GM23248 (cell line): ENCODE data around the gene CFAP90. TPM values are rescaled to one million over a fixed set of nuclear protein-coding genes. Genes with fewer than 3 reads are reported as not detected.
A peak's percentile ranks its signal among the peaks of the same experiment; 100 is the strongest.

ENCODE experiments used
- DNase-seq: peaks from one replicate; pipeline ENCODE4 v3.0.0-alpha.2; 2015
- H2AFZ ChIP-seq: fragments of 200-600 bp; sonication (generic); 2 replicates; pipeline ENCODE4 v1.6.1; 2016; ENCODE audit warnings: antibody characterized with exemption
- H3F3A ChIP-seq: fragments of 200-600 bp; sonication (generic); 2 replicates; pipeline ENCODE4 v1.6.1; 2016; ENCODE audit warnings: mild to moderate bottlenecking, antibody characterized with exemption, mixed run types; ENCODE audit not compliant: insufficient read depth
- H3K27ac ChIP-seq: fragments of 200-600 bp; sonication (generic); 2 replicates; pipeline ENCODE4 v1.5.1; 2016; ENCODE audit warnings: mild to moderate bottlenecking
- H3K27me3 ChIP-seq: fragments of 200-600 bp; sonication (generic); replicated peaks from 2 replicates; pipeline ENCODE4 v1.6.1; 2016; ENCODE audit warnings: mild to moderate bottlenecking; ENCODE audit not compliant: insufficient read depth
- H3K36me3 ChIP-seq: fragments of 200-600 bp; sonication (generic); 2 replicates; pipeline ENCODE4 v1.6.1; 2016; ENCODE audit warnings: low read depth, mild to moderate bottlenecking
- H3K4me1 ChIP-seq: fragments of 200-600 bp; sonication (generic); 2 replicates; pipeline ENCODE4 v1.6.1; 2016; ENCODE audit warnings: mild to moderate bottlenecking; ENCODE audit not compliant: insufficient read depth
- H3K4me2 ChIP-seq: fragments of 200-600 bp; sonication (generic); one replicate; pipeline ENCODE4 v1.6.1; 2016; ENCODE audit warnings: mild to moderate bottlenecking; ENCODE audit not compliant: unreplicated experiment
- H3K4me3 ChIP-seq: fragments of 200-600 bp; sonication (generic); 2 replicates; pipeline ENCODE4 v1.5.1; 2016; ENCODE audit warnings: mild to moderate bottlenecking
- H3K79me2 ChIP-seq: fragments of 200-600 bp; sonication (generic); 2 replicates; pipeline ENCODE4 v1.6.1; 2016; ENCODE audit warnings: mild to moderate bottlenecking; ENCODE audit not compliant: insufficient read depth
- H3K9ac ChIP-seq: fragments of 200-600 bp; sonication (generic); 2 replicates; pipeline ENCODE4 v1.6.1; 2016; ENCODE audit warnings: mild to moderate bottlenecking
- H3K9me2 ChIP-seq: fragments of 200-600 bp; sonication (generic); 2 replicates; pipeline ENCODE4 v1.6.1; 2016; ENCODE audit warnings: mixed run types, mild to moderate bottlenecking, moderate library complexity; ENCODE audit not compliant: insufficient read depth
- H3K9me3 ChIP-seq: fragments of 200-600 bp; sonication (generic); one replicate; pipeline ENCODE4 v1.6.1; 2017; ENCODE audit warnings: low read depth
- H4K20me1 ChIP-seq: fragments of 200-600 bp; sonication (generic); 2 replicates; pipeline ENCODE4 v1.6.0; 2016; ENCODE audit not compliant: insufficient read depth
- EZH2 ChIP-seq: fragments of 200-600 bp; sonication (generic); IDR thresholded peaks from 2 replicates; pipeline ENCODE4 v1.6.1; 2018; ENCODE audit warnings: antibody characterized with exemption, mild to moderate bottlenecking; ENCODE audit not compliant: insufficient read depth, poor library complexity, severe bottlenecking
- EZH2phosphoT487 ChIP-seq: fragments of 200-600 bp; sonication (generic); IDR thresholded peaks from 2 replicates; pipeline ENCODE4 v1.6.1; 2018; ENCODE audit warnings: antibody characterized with exemption, moderate library complexity, mild to moderate bottlenecking, low read depth; ENCODE audit not compliant: insufficient read depth
- WGBS, 2 experiments: methylation state at CpG; one replicate each; pipeline ENCODE4 v1.1.6; 2015 to 2017; ENCODE audit warnings: low lambda C conversion rate in 2 of 2, low coverage in 1 of 2; ENCODE audit errors: missing lambda C conversion rate in 2 of 2; 5-methylcytosine and 5-hydroxymethylcytosine counted together
- in situ Hi-C: fragments of 300-500 bp; cut with MboI; formaldehyde crosslinking; loops from 2 replicates; pipeline ENCODE4 v1.15.0; 2020
- polyA plus RNA-seq: library from polyadenylated mRNA; unstranded; fragments of >200 nt; fragmentation: Nextera tagmentation; extraction: Ambion mirVana; gene quantifications from 2 replicates; pipeline ENCODE4 v1.2.1, GENCODE V29; 2016
- total RNA-seq: library from RNA; depleted of rRNA; stranded (reverse); fragments of >200 nt; shearing (Covaris generic); gene quantifications from 2 replicates; pipeline ENCODE4 v1.2.3, GENCODE V29; 2014; rRNA removed

The CFAP90 gene
- total RNA-seq (0.32 TPM in 1 of 2 replicates, not detected in the other), polyA plus RNA-seq (0.10 and 0.19 TPM in 2 replicates)

- H3K79me2 ChIP-seq = no peaks in the 10 kb centered on the region
- H2AFZ ChIP-seq = peak within 1 kb of the TSS; percentile 39; the same call in 1 of the 2 replicates
- H3K27ac ChIP-seq = no peak within 1 kb of the TSS
- TF ChIP-seq EZH2 (no peak), EZH2phosphoT487 (no peak)
- no peak within 1 kb of the TSS for H3K9ac ChIP-seq
- H3K4me2 ChIP-seq = peak within 1 kb of the TSS; percentile 41
- H3K27me3 ChIP-seq = peaks cover 20% of the 10 kb centered on the region
- H3K9me3 ChIP-seq = no peaks in the 10 kb centered on the region
- no peaks in the 10 kb centered on the region for H3K36me3 ChIP-seq
- peak within 1 kb of the TSS; percentile 64 for H3K4me3 ChIP-seq
- in situ Hi-C loops = no loop called here
- H4K20me1 ChIP-seq = no peaks in the 10 kb centered on the region
- H3F3A ChIP-seq = no peaks in the 10 kb centered on the region
- no peaks in the 10 kb centered on the region for H3K4me1 ChIP-seq
- DNase-seq = peak; percentile 64
- H3K9me2 ChIP-seq = no peaks in the 10 kb centered on the region
- 4 to 5% methylated on average over 20 to 51 of the region's 76 CpGs for WGBS, 2 experiments
These were observed at the start of gene CFAP90 for GRCh38 chr5:7850395-7851239. CFAP90 (minus strand) TSS chr5:7851133; CDS start chr5:7851021, 112 bp downstream.

DNA sequence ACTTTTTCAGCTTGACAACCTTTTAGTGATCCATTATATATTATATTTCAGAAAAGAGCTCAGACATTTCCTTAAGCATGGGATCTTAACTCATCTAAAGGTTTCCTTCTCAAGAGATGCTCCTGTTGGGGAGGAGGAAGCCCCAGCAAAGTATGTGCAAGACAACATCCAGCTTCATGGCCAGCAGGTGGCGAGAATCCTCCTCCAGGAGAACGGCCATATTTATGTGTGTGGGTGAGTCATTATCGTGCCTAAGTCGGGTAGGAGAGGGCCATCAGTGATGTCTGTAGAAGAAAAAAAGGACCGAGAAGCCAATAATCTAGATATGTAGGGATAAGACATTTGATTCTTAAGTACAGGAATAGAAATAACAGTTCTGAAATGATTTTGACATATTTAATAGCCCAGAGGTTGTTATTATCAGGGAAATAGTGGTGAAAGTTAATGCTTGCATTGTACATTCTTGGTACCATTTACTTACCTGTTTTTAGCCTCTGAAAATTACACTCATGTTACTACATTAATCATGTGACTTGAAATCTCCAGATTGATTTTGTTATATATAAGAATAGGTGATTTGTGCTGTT, 46.2 kb upstream of the CFAP90 start:
- H3K9me2 ChIP-seq = no peaks in the 10 kb centered on the region
- H3K4me2 ChIP-seq = no peak overlapping the region
- no peaks in the 10 kb centered on the region for H3K79me2 ChIP-seq
- no peak overlapping the region for H3K27ac ChIP-seq
- no peak overlapping the region for H2AFZ ChIP-seq
- H3F3A ChIP-seq = 0 out of 2 replicates have a peak, but pooled peaks cover 4% of the 10 kb centered on the region
- TF ChIP-seq EZH2phosphoT487 = no peak
- no peak for TF ChIP-seq EZH2
- H4K20me1 ChIP-seq = no peaks in the 10 kb centered on the region
- no peaks in the 10 kb centered on the region for H3K4me1 ChIP-seq
- in situ Hi-C loops = no loop called here
- no peak overlapping the region for H3K9ac ChIP-seq
- no peaks in the 10 kb centered on the region for H3K9me3 ChIP-seq
- DNase-seq = peak; percentile 65
- H3K36me3 ChIP-seq = peaks cover 60% of the 10 kb centered on the region
- no peak overlapping the region for H3K4me3 ChIP-seq
- no peaks in the 10 kb centered on the region for H3K27me3 ChIP-seq
- WGBS, 2 experiments = 62 to 66% methylated on average over 5 of the region's 5 CpGs

DNA sequence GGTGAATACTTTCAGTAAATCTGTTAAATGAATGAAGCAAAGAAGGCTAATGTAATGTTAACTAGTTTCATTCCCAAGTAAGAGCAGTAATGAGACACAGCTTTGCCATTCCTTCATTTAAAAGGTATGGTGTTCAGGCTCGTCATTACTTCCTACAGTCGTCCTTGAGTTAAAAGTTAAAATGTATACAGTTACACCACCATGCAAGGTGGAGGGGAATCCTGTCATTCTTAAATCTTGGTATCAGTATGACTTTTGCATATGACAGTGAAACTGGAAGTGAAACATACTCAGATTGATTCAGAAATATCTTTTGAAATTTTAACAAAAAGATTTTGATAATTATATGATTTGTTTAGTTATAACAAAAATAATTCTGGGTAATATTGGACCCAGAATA, 43.9 kb upstream of the CFAP90 start:
- no peak for TF ChIP-seq EZH2
- no peak for TF ChIP-seq EZH2phosphoT487
- no peaks in the 10 kb centered on the region for H3K27me3 ChIP-seq
- H4K20me1 ChIP-seq = no peaks in the 10 kb centered on the region
- no peak overlapping the region for H3K27ac ChIP-seq
- no peak overlapping the region for H2AFZ ChIP-seq
- no peak overlapping the region for H3K4me3 ChIP-seq
- H3K4me2 ChIP-seq = no peak overlapping the region
- H3K9ac ChIP-seq = no peak overlapping the region
- H3K9me2 ChIP-seq = no peaks in the 10 kb centered on the region
- no peaks in the 10 kb centered on the region for H3F3A ChIP-seq
- in situ Hi-C loops = no loop called here
- H3K4me1 ChIP-seq = no peaks in the 10 kb centered on the region
- peaks cover 61% of the 10 kb centered on the region for H3K36me3 ChIP-seq
- H3K9me3 ChIP-seq = no peaks in the 10 kb centered on the region
- WGBS, 2 experiments = 75 to 80% methylated on average over 2 of the region's 2 CpGs
- no peaks in the 10 kb centered on the region for H3K79me2 ChIP-seq
- no peak for DNase-seq

DNA sequence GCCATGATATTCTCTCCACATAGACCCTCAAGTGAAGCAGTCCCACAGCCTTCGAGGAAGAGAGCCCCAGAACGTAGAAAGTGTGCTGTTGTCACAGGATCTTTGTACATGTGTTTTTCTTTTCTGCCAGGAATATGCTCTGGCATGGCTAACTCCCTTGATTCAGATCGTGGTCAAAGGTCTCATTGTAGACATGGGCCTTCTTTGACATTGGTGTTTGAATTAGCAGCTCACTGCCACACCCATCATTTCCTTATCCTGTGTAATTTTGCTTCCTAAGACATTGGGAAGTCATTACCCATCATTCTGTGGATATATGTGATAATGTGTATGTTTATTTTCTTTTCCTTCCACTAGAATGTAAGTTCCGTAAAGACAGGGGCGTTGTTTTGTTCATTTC, 43.5 kb upstream of the CFAP90 start:
- Histone ChIP-seq H2AFZ (no peak overlapping the region), H3F3A (no peaks in the 10 kb centered on the region), H3K27ac (no peak overlapping the region), H4K20me1 (no peaks in the 10 kb centered on the region), H3K36me3 (peaks cover 61% of the 10 kb centered on the region), H3K9ac (no peak overlapping the region), H3K9me3 (no peaks in the 10 kb centered on the region), H3K4me3 (no peak overlapping the region), H3K9me2 (no peaks in the 10 kb centered on the region), H3K4me1 (no peaks in the 10 kb centered on the region), H3K4me2 (no peak overlapping the region), H3K79me2 (no peaks in the 10 kb centered on the region), H3K27me3 (no peaks in the 10 kb centered on the region)
- WGBS, 2 experiments = 89 to 93% methylated on average over 5 of the region's 5 CpGs
- TF ChIP-seq EZH2 (no peak), EZH2phosphoT487 (no peak)
- in situ Hi-C loops = no loop called here
- DNase-seq = no peak
